HT-29 (cell line): Measurements from ENCODE around the gene TCF4. TPM values are rescaled to one million over a fixed set of nuclear protein-coding genes. Genes with fewer than 3 reads are reported as not detected.
"Not testable (repeated sequence)": the region's sequence is repeated elsewhere in the genome, so short reads cannot be mapped to it uniquely, and the experiment has no call there.

Source experiments
- DNase-seq: peaks from one replicate; pipeline ENCODE4 v3.0.0-alpha.2; 2015; ENCODE audit warnings: low spot score
- total RNA-seq: library from RNA; depleted of rRNA; stranded (reverse); fragments of >200 nt; shearing (Covaris generic); gene quantifications from 2 replicates; pipeline ENCODE4 v1.2.3, GENCODE V29; 2014

Gene TCF4
- total RNA-seq, 1 experiment from 2014 or later = 0.58 TPM

DNA sequence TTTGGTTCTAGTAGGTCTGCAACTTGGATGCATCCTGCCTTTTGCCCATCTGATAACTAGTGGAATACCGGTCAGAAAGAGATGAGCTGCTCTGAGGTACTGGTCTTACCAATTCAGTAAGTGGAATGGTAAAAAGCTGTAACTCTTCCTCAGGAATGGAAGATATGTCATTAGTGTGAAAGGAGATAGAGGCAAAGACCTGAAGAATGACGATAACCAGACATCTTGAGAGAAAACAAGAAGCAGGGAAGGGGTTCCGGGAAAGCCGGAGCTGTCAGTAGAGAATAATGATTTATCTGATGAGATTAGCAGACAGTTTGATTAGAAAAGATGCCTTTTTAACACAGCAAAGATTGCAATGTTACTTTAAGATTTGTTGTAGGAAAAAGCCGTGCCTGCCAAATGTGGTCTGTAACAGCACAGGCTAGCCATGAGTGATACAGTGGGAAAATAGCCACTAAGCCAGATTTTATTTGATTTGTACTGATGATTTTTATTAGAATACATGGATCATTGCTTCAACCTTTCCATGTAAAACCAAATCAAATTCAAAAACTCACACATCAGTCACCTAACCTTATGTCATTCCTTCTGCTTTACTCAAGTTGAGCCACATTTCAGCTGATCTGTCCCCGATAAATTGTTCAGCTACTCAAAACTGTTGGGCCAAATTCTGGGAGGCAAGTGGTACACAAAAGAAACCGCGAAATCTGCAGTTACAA lies 110.0 kb downstream of the TCF4 start:
- no peak for DNase-seq

DNA sequence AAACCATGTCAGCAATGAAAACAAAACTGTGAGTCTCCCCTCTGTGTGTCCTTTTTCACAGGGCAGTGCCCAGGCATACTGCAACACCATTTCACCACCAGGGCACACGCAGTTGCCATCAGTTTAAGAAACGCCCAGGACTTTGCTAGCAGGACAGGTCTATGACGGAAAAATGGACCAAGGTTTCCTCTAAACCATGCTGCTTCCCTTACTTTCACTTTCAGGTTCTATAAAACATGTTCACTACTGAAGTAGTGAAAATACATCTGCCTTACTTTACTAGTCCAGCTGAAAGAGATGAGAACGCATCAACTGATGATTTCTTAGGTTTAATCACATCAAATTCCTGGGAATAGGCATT lies 110.5 kb downstream of the TCF4 start:
- peak; percentile 7 for DNase-seq

DNA sequence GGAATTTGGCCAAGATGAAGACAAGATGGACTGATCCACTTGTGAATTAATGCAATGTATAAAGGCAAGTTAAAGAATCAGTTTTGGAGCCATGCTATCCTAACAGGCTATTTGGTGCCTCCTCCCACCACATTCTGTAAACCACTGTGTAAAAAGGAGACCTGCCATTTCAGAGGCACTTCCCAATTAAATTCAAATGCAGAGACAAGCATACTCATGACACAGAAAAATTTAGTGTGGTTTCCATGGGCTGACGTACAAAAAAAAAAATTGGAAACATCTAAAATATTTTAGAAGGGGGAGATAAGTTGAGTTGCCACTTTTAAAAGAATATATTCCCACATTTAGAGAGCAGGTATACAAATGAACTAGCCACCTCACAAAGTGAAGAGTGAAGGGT lies 112.1 kb downstream of the TCF4 start:
- no peak for DNase-seq

DNA sequence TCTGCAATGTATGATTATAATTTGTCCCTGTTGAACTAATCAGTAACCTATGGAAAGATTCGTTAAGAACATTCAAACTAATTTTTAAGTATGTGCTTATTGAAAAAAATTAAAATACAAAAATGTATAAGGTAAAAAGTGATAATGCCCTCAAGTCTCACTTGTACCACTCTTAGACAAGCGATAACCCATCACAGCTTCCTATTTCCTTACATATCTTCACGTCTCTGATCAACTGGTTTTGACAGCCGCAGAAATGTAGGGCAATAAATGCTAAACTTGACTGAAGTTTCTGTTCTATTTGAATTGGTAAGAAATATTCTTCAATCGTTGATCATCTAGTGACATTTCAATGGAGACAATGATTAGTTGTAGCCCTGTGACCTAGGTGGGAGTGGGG lies 112.5 kb downstream of the TCF4 start:
- DNase-seq = no peak

DNA sequence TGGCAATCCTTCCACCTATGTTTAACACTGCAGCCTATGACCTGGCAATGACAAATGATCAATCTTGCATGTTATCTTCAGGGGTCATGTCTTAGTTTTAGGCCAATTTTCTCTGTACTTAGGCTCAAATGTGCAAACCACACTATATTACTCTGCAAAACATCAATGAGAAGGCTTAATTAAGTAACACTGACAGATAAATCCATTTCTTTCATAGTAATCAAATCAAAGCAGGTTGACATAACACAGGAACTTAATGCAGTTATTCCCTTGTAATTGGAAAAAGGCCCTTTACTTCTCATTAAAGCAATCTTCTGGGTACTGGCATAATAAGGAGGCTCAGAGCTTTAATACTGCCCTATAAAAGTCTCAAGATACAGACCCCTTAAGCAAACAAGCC lies 114.4 kb downstream of the TCF4 start:
- no peak for DNase-seq

DNA sequence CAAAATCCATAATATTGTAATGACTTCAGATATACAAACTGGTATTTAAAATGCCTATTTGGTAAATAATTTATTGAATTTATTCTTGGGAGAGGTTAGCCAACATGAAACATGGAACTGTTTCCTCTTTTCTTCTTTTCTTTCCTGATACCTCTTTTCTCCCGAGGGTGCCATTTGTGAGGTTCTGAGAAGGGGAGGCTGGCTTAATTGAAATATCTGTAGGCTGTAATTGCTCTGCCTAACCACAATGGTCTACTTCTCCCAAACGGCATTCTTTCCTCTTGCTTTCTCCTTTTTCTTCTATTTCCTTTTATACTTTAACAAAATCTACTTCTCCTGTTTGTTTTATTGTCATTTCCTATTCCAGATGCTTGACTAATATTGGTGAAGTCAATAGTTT lies 114.9 kb downstream of the TCF4 start:
- no peak for DNase-seq

DNA sequence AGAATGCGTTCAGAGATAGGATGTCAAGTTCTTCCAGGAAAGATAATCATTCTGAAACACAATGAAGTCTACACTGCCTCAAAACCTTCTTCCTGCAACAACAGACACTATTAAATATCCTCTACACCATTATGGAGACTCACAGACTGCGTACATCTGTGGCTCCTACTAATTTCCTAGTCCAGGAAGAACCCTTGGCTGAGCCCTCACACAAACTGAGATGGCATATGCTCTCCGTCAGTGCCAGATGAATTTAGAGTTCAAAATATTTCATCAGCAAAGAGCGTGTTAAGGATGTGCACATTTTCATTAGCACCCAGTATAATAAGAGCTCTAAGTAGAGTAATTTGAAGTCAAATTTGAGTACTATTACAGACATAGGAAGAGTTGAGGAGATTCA lies 117.2 kb downstream of the TCF4 start:
- no peak for DNase-seq

DNA sequence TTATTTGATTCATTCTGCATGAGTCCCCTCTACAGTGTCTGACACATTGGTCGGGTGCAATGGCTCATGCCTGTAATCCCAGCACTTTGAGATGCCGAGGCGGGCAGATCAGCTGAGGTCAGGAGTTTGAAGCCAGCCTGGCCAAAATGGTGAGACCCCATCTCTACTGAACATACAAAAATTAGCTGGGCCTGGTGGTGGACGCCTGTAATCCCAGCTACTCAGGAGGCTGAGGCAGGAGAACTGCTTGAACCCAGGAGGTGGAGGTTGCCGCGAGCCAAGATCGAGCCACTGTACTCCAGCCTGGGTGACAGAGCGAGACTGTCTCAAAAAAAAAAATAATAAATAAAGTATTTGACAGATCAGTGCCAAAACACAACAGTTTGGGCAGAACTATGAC lies 118.9 kb downstream of the TCF4 start:
- not testable (repeated sequence) for DNase-seq

DNA sequence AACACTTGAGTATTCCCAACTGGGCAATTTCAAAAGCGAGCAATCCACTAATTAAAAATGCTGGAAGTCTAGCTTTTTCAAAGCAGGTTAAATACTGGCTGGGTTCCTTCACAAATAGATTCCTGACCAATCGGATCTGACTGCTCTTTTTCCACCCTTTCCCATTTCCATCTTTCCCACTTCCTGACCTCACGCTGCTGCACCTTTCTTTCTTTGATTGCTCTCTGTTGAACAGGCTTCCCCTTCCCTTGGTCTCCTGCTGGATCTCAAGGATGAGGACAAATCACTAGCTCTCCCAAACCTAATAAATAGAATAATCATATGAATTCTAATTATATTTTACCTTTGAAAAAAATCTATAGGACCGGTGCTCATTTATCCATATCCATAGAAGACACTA lies 121.2 kb downstream of the TCF4 start:
- DNase-seq = no peak

DNA sequence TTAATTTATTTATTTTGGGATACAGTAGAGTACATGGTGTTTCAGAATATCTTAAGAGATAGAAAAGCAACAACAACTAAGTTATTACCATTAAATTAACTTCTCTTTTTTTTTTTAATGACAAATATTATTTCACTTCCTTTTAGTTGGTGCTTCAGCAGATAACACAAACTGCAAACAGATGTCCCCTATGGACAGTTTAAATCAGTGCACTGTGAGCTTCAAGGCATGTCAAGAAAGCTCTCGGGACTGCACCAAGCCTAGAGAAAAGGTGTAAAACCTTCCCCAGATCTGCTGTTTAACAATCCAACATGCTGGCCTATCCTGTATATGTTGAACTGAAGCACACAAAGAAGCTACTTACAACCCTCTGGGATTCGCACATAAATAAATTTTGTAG lies 122.7 kb downstream of the TCF4 start:
- no peak for DNase-seq

DNA sequence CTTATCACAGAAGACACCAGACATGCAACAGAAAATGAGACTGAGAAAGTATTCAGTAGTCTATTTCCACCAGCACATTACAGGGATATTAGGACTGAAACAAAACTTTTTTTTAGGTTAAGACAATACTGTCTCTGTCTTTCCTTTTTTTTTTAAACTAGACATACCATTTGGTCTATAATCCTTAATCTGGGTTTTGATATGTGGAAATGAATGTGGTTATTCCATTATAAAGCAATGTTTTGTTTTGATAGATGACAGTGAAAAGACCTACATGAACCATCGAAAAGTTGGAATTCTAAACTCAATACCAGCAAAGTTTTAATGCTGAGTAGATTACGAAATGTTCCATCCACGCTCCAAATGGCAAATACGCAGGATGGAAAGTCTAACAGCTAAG lies 123.4 kb downstream of the TCF4 start:
- no peak for DNase-seq

DNA sequence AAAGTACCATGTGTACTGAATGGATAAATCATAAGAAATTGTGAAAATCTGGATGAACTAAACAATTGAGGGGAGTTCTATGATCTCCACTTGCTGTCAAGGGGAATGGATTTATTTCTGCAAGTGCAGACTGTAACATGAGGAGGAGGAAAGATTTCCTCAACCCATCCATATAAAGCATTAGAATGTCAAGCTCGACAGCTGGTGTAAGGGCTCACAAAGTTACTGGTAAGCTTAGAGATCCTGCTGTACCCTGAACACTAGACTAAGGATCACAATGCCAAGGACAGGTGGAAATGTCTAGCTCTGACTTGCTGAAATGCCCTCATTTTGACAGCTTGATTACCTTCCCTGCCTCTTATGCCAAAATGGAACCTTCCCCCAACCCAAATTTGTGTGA lies 125.3 kb downstream of the TCF4 start:
- DNase-seq = no peak

DNA sequence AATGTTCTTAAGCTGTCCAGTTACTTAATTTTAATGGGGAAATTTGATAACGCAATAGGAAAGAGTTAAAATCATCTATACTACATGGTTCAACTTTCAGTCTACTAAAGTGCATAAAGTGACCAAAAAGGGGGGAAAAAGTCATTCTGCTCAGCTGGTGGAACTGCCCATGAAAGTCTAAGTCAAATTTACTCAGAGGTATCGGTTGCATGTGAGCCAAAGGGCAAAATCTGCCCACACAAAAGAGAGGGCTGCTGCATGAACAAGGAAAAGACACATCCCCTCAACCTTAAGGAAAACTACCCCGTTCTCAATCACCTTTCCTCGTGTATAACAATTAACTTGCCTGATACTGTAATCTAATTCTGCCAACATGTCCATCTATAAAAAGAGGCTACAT lies 126.1 kb downstream of the TCF4 start:
- no peak for DNase-seq

DNA sequence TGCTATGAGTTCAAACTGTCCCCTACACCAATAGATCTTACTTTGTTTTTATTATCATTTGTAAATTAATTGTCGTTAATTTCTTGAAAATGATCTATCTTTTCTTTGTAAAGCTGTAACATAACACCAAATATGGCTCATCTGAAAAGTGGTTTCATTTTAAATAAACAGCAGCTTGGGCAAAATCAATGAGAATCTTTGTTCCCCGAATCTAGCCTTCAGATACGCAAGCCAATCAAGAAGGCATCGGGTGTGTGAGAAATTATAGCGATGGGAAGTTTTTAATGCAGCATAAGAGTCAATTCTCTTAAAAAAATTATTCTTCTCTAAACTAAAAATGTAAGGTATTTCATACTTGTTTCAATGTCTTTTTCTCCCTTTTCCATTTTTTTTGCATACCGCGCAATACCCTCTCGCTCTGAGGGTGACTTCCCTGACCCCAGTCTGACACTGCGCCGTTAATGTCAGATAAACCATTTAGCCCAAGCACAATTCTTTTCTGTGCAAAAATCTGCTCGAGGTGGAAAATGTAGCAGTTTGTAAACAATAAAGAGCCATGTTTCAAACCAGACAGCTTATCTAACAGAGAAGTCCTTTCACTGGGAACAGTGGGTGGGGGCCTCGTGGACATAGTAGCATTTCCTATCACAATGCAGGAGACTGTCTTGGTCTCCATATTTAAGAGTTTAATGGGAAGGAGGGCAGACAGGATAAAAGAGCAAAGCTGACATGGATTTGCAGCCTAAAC lies 129.4 kb downstream of the TCF4 start:
- no peak for DNase-seq

DNA sequence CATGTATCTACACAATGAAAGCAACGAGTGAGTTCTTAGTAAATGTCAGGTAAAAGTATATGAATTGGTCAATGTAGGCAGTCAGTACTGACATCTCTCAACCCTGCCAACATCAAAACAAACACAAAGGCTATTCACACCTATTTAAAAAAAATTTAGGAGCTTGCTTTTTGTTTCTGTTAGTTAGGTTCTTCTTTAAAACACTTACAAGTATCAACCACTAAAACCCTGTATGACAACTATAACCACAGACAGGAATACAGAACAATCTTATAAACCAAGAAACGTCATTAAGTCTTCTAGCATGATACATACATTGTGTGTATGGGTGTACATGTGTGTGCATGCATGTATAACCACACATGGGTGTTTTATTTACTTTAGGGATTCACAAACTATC lies 131.0 kb downstream of the TCF4 start:
- no peak for DNase-seq

DNA sequence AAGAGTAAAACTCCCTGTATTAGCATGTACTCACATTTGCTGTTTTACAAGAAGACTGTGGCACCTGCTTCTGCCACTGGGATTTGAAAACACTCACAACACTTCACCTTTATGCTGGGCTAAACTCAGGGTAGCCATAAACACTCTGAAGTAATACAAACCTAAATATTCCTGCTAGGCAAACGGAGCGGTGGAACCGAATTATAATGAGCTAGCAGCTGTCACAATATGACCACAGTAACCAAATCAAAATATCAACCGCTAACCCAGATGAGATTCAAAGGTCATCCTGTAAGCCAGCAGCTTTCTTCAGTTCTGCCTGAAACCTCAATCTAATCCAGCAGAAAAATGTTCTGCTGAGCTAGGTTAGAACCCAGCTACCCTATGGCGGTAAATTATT lies 132.1 kb downstream of the TCF4 start:
- DNase-seq = no peak

DNA sequence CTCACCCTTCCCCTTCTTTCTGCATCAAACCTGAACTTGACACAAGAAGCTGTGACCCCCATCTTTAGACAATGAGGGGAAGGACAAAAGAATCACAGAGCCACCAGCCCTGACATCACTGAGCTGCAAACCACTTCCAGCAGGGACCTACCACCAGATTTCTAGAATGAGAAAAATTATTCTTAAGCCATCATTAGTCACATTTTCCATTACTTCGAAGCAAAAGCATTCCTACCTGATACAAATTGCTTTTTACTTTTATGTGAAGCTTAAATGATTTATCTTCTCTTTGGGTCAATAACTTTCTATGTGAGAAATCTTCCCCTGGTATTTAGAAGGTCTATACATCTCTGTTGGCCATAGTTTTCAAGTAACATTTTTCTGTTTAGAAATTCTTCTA lies 134.8 kb downstream of the TCF4 start:
- DNase-seq = no peak

DNA sequence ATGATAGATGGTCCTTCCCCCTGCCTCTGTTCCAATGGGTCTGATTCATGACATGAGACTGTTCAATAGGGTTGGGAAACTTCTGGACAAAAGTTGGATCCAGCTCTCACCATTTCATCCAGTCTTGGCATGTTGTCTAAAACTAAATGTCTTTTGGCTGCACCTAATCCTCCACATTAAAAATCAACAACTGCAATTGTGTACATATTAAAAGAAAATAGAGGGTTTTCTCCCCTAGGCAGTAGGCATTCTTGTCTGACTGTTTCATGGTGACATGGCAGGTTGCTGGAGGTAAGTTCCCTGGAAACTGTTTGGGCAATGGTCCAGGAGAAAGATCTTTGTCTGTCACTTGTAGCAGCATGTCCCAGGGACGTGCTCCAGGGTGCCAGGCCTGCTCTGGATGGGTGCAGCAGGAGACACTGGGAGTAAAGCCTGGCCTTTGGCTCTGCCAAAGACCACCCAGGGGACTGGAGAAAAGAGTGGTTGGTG lies 135.8 kb downstream of the TCF4 start:
- DNase-seq = no peak

DNA sequence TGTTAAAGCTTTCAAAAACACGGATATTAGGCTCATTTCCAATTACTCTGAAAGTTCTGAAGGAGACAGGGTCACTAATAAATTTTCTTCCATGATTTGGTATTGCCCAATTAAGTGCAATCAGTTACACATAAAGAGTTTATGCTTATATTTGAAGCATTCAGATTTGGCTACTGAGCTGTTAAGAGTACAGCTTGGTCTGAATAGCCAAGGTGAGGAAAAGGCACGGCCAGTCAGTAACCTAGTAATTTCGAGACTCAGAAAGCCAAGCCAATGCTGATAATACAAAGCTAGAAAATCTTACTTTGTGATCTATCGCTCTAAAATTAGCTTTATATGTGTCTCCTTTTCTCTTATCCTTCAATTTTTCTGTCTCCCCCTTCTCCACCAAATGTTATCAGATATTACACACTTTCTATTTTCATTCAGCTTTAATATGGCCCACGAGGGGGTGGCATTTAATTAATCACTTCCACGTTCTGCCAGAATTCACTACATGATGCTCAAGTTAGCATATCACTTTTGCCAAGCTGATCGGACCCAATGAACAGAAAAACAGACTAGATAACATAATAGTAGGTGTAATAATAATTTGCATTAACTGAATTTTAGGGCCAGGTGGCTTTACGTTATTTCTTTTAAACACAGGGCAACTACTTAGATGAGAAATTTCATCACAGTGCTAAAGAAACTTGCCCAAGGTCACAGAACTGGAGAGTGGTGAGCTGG lies 138.4 kb downstream of the TCF4 start:
- no peak for DNase-seq

DNA sequence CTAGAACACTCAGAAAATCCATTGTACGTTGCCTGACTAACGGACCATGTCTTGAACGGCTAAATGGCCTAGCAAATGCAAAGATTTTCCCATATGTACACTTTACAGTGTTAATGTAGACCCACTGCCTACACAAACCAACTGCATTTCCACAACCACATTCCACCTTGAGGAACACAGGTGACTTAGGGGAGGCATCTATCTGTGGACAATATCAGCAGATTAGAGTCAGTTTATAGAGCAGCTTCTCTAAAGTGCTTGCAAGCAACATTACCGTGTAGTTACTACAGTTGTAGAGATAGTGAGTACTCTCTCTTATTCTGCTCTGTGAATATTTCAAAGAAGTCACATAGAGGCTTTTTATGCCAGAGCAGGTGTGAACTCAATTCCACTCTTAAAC lies 139.6 kb downstream of the TCF4 start:
- no peak for DNase-seq

DNA sequence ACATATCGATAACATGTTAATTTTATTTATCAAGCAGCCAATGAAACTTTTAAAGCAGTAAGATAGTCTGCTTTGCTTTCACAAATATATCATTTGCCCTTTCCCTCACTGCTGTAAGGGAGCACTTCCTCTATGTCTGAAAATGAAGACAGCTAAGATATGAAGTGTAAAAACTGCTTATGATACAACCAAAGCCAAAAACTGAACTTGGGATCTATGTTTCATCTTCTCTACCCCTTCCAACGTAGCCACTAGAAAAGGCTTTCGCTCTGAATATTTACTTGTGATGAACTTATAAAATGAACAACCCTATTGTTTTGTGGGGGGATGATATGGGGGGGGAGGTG lies 140.3 kb downstream of the TCF4 start:
- no peak for DNase-seq

DNA sequence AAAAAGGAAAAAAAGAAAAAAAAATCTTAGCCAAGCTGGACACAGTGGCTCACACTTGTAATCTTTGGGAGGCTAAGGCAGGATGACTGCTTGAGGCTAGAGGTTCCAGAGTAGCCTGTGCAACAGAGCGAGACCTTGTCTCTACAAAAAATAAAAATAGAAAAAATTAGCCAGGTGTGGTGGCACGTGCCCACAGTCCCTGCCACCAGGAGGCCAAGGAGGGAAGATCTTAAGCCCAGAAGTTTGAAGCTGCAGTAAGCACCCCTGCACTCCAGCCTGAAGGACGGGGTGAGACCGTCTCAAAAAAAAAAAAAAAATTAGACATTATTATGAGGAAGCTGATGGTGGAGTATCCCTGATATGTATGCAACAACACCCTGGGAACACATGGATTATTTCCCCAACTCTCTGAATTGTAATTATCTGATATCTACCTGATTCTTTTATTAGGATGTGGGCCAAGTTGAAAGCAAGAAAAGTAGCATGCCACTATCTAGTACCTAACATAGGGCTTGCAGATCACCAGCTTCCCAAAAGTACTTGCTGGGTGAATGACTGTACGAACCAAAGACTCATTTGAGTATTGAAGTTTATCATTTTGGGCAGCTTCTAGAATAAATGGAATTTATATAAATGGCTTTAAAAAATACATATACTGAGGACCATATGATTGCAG lies 140.9 kb downstream of the TCF4 start:
- no peak for DNase-seq
